Measurements from ENCODE around the gene DNAJC1. TPM values are rescaled to one million over a fixed set of nuclear protein-coding genes. Genes with fewer than 3 reads are reported as not detected.

DNAJC1 gene
- polyA plus RNA-seq, 1 donor (not counting 4 experiments of a cell fraction or from before 2014, with no cell fraction given): 24.8 TPM

GRCh38 chr10:21981118-21981517 lies 22.4 kb downstream of the DNAJC1 start:
- Histone ChIP-seq H3K4me1 (ENCODE audit: control insufficient read depth, extremely low read depth, insufficient read depth, low read length) (peaks cover 7% of the 10 kb centered on the region), H3K27ac (ENCODE audit: control insufficient read depth, insufficient read depth, low read length) (no peak overlapping the region), H3K27me3 (ENCODE audit: control insufficient read depth, extremely low read depth, insufficient read depth, low read length) (no peaks in the 10 kb centered on the region), H3K36me3 (ENCODE audit: control insufficient read depth in 2 of 2, extremely low read depth in 1 of 2, insufficient read depth in 2 of 2, low read length in 2 of 2) (no peaks in the 10 kb centered on the region), H3K4me2 (ENCODE audit: control insufficient read depth, extremely low read depth, insufficient read depth, low read depth, low read length) (no peak overlapping the region), H3K79me2 (ENCODE audit: control insufficient read depth, insufficient read depth, low read length) (peaks cover 4% of the 10 kb centered on the region), H3K9me3 (ENCODE audit: control insufficient read depth, low read depth, low read length) (no peaks in the 10 kb centered on the region), H3K9ac (ENCODE audit: control insufficient read depth, extremely low read depth, insufficient read depth, low read length) (no peak overlapping the region), H3K9me1 (ENCODE audit: control insufficient read depth, extremely low read depth, insufficient read depth, low read length) (peaks cover 2% of the 10 kb centered on the region), H3K4me3 (ENCODE audit: control insufficient read depth in 2 of 3, extremely low read depth in 1 of 3, insufficient read depth in 2 of 3, low read depth in 1 of 3, low read length in 3 of 3) (no peak overlapping the region), H4K20me1 (ENCODE audit: control insufficient read depth, extremely low read depth, insufficient read depth, low read length) (no peaks in the 10 kb centered on the region), H2AFZ (ENCODE audit: control insufficient read depth, low read length) (no peak overlapping the region)
- TF ChIP-seq CTCF (optimal IDR thresholded peaks at IDR 0.05 in 1 of 3, IDR thresholded peaks at IDR 0.05 in 1 of 3, conservative IDR thresholded peaks at IDR 0.05 in 1 of 3; ENCODE audit: extremely low read depth in 1 of 3, insufficient read depth in 2 of 3, low read length in 3 of 3): no peak
- TF ChIP-seq EZH2 (IDR thresholded peaks at IDR 0.05; ENCODE audit: low read length): no peak
- DNase-seq (ENCODE audit: low read depth, low spot score) (no peak), FAIRE-seq (no peak)
- dilution Hi-C loops (cut with MboI; ENCODE audit: extremely low pct_ligation_motif_present, low sequenced_read_pairs): no loop called here

- Histone ChIP-seq H4K20me1 (ENCODE audit: control insufficient read depth, extremely low read depth, insufficient read depth, low read length) (no peaks in the 10 kb centered on the region), H3K27ac (ENCODE audit: control insufficient read depth, insufficient read depth, low read length) (no peak overlapping the region), H2AFZ (ENCODE audit: control insufficient read depth, low read length) (no peak overlapping the region), H3K4me2 (ENCODE audit: control insufficient read depth, extremely low read depth, insufficient read depth, low read depth, low read length) (no peak overlapping the region), H3K9me3 (ENCODE audit: control insufficient read depth, low read depth, low read length) (no peaks in the 10 kb centered on the region), H3K79me2 (ENCODE audit: control insufficient read depth, insufficient read depth, low read length) (peaks cover 4% of the 10 kb centered on the region), H3K4me1 (ENCODE audit: control insufficient read depth, extremely low read depth, insufficient read depth, low read length) (peaks cover 7% of the 10 kb centered on the region), H3K36me3 (ENCODE audit: control insufficient read depth in 2 of 2, extremely low read depth in 1 of 2, insufficient read depth in 2 of 2, low read length in 2 of 2) (no peaks in the 10 kb centered on the region), H3K4me3 (ENCODE audit: control insufficient read depth in 2 of 3, extremely low read depth in 1 of 3, insufficient read depth in 2 of 3, low read depth in 1 of 3, low read length in 3 of 3) (no peak overlapping the region), H3K27me3 (ENCODE audit: control insufficient read depth, extremely low read depth, insufficient read depth, low read length) (no peaks in the 10 kb centered on the region), H3K9me1 (ENCODE audit: control insufficient read depth, extremely low read depth, insufficient read depth, low read length) (peaks cover 2% of the 10 kb centered on the region), H3K9ac (ENCODE audit: control insufficient read depth, extremely low read depth, insufficient read depth, low read length) (no peak overlapping the region)
- dilution Hi-C loops (cut with MboI; ENCODE audit: extremely low pct_ligation_motif_present, low sequenced_read_pairs): no loop called here
- FAIRE-seq (no peak), DNase-seq (ENCODE audit: low read depth, low spot score) (no peak)
- TF ChIP-seq CTCF (optimal IDR thresholded peaks at IDR 0.05 in 1 of 3, IDR thresholded peaks at IDR 0.05 in 1 of 3, conservative IDR thresholded peaks at IDR 0.05 in 1 of 3; ENCODE audit: extremely low read depth in 1 of 3, insufficient read depth in 2 of 3, low read length in 3 of 3) (no peak), EZH2 (IDR thresholded peaks at IDR 0.05; ENCODE audit: low read length) (no peak)
These were observed 22.8 kb downstream of the DNAJC1 start for GRCh38 chr10:21980691-21981090.
